WTC11 (cell line): Measurements from ENCODE around the gene RNF150. TPM values are rescaled to one million over a fixed set of nuclear protein-coding genes. Genes with fewer than 3 reads are reported as not detected.

Experiments used
- ATAC-seq: fragments of 200-7000 bp; cut with Tn5 transposase; 2 replicates; pipeline ENCODE4 v1.10.0; 2021; ENCODE audit warnings: mild to moderate bottlenecking, moderate library complexity
- CTCF ChIA-PET: fragments of 300-600 bp; sonication (Branson Sonifier 250); formaldehyde crosslinking; loops from one replicate; lab custom pipeline; 2021; ENCODE audit warnings: antibody characterized with exemption; lab: Charles Lee
- POLR2A ChIA-PET: fragments of 350-600 bp; sonication (Branson Sonifier 250); formaldehyde crosslinking; loops from one replicate; lab custom pipeline; 2021; ENCODE audit warnings: antibody characterized with exemption; lab: Charles Lee
- DNase-seq: peaks from one replicate; pipeline ENCODE4 v3.0.0; 2021; ENCODE audit warnings: low spot score
- H3K27ac Mint-ChIP-seq: 2 replicates; pipeline ENCODE4 v1.8.0; 2021; ENCODE audit warnings: mixed read lengths
- H3K27me3 Mint-ChIP-seq: 2 replicates; pipeline ENCODE4 v1.8.0; 2021; ENCODE audit warnings: low read depth, mild to moderate bottlenecking, moderate library complexity, mixed read lengths
- H3K36me3 Mint-ChIP-seq: 2 replicates; pipeline ENCODE4 v1.8.0; 2021; ENCODE audit warnings: mixed read lengths
- H3K4me1 Mint-ChIP-seq: 2 replicates; pipeline ENCODE4 v1.8.0; 2022; ENCODE audit warnings: mixed read lengths
- H3K4me3 Mint-ChIP-seq: 2 replicates; pipeline ENCODE4 v1.8.0; 2021; ENCODE audit warnings: mild to moderate bottlenecking, moderate library complexity, mixed read lengths
- H3K9me3 Mint-ChIP-seq: 2 replicates; pipeline ENCODE4 v1.8.0; 2021; ENCODE audit warnings: mixed read lengths
- GABPB1 ChIP-seq: sonication (generic); formaldehyde crosslinking; IDR thresholded peaks from 2 replicates; pipeline ENCODE4 v1.8.1; 2023; ENCODE audit warnings: mild to moderate bottlenecking, missing genetic modification reagents
- IRF2 ChIP-seq: sonication (generic); formaldehyde crosslinking; IDR thresholded peaks from 2 replicates; pipeline ENCODE4 v1.8.0; 2022; ENCODE audit warnings: low read depth, missing genetic modification reagents, borderline replicate concordance
- JAZF1 ChIP-seq: fragments of 250-450 bp; sonication (Bioruptor Pico); IDR thresholded peaks from 2 replicates; pipeline ENCODE4 v1.9.0; 2021; ENCODE audit warnings: moderate library complexity, mild to moderate bottlenecking, inconsistent platforms
- PRRX2 ChIP-seq: fragments of 250-450 bp; sonication (Bioruptor Pico); IDR thresholded peaks from 2 replicates; pipeline ENCODE4 v1.8.0; 2021; ENCODE audit warnings: mild to moderate bottlenecking
- TCF7 ChIP-seq: sonication (generic); formaldehyde crosslinking; IDR thresholded peaks from 2 replicates; pipeline ENCODE4 v1.8.0; 2022; ENCODE audit warnings: mild to moderate bottlenecking, low read depth, missing genetic modification reagents, moderate library complexity
- ZNF219 ChIP-seq: sonication (generic); formaldehyde crosslinking; IDR thresholded peaks from 2 replicates; pipeline ENCODE4 v1.8.0; 2023; ENCODE audit warnings: missing genetic modification reagents, mild to moderate bottlenecking, borderline replicate concordance
- total RNA-seq: library from RNA; stranded (reverse); gene quantifications from 3 replicates; pipeline ENCODE4 v1.2.3, GENCODE V29; 2021
- TF ChIP-seq, protein P1 (sequence below): sonication (generic); formaldehyde crosslinking; IDR thresholded peaks from 2 replicates; pipeline ENCODE4 v1.8.1; 2023; ENCODE audit warnings: mild to moderate bottlenecking, moderate library complexity, missing genetic modification reagents
- TF ChIP-seq, protein P2 (sequence below): fragments of 250-450 bp; sonication (Bioruptor Pico); IDR thresholded peaks from 2 replicates; pipeline ENCODE4 v2.1.2; 2022; ENCODE audit warnings: mild to moderate bottlenecking, moderate library complexity
- TF ChIP-seq, protein P3 (sequence below): fragments of 200-600 bp; IDR thresholded peaks from 2 replicates; pipeline ENCODE4 v1.8.0; 2022; ENCODE audit warnings: antibody characterized with exemption
- TF ChIP-seq, protein P4 (sequence below): fragments of 250-450 bp; sonication (Bioruptor Pico); IDR thresholded peaks from 2 replicates; pipeline ENCODE4 v1.8.0; 2021; ENCODE audit warnings: mild to moderate bottlenecking
- TF ChIP-seq, protein P5 (sequence below): sonication (generic); formaldehyde crosslinking; IDR thresholded peaks from 2 replicates; pipeline ENCODE4 v1.8.0; 2022; ENCODE audit warnings: mild to moderate bottlenecking, missing genetic modification reagents

RNF150 gene
- total RNA-seq, 1 experiment from 2014 or later: 5.9 TPM

DNA sequence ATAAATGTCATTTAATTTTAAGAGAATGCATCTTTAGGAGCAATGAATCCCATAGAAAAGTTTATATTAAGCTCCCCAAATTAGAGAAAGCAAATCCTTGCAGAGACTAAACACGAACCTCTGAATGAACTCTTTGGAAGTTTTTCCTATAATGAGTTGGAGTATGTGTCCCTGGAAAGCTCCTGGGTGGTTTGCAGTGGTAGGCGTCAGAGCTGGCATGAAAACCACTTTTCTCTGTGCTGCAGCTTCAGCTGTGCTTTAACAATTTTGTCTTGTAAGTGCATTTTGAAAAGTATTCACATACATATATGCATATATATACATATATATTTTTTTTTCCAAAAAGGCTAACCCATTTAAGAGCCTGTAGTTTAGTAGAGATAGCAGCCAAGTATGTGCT, 228.4 kb downstream of the RNF150 start:
- H3K27ac Mint-ChIP-seq: no peak overlapping the region
- ATAC-seq (no peak), DNase-seq (no peak)
- H3K36me3 Mint-ChIP-seq: no peaks in the 10 kb centered on the region
- ChIA-PET CTCF (no interaction called here), POLR2A (no interaction called here)
- H3K4me1 Mint-ChIP-seq: peaks cover 8% of the 10 kb centered on the region
- H3K27me3 Mint-ChIP-seq: no peaks in the 10 kb centered on the region
- H3K9me3 Mint-ChIP-seq: no peaks in the 10 kb centered on the region
- TF ChIP-seq, protein P1, sequence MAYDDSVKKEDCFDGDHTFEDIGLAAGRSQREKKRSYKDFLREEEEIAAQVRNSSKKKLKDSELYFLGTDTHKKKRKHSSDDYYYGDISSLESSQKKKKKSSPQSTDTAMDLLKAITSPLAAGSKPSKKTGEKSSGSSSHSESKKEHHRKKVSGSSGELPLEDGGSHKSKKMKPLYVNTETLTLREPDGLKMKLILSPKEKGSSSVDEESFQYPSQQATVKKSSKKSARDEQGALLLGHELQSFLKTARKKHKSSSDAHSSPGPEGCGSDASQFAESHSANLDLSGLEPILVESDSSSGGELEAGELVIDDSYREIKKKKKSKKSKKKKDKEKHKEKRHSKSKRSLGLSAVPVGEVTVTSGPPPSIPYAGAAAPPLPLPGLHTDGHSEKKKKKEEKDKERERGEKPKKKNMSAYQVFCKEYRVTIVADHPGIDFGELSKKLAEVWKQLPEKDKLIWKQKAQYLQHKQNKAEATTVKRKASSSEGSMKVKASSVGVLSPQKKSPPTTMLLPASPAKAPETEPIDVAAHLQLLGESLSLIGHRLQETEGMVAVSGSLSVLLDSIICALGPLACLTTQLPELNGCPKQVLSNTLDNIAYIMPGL (CRISPR knock-in tag): no peak
- TF ChIP-seq, protein P2, sequence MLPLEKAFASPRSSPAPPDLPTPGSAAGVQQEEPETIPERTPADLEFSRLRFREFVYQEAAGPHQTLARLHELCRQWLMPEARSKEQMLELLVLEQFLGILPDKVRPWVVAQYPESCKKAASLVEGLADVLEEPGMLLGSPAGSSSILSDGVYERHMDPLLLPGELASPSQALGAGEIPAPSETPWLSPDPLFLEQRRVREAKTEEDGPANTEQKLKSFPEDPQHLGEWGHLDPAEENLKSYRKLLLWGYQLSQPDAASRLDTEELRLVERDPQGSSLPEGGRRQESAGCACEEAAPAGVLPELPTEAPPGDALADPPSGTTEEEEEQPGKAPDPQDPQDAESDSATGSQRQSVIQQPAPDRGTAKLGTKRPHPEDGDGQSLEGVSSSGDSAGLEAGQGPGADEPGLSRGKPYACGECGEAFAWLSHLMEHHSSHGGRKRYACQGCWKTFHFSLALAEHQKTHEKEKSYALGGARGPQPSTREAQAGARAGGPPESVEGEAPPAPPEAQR (CRISPR knock-in tag): no peak
- TF ChIP-seq JAZF1 (CRISPR knock-in tag): no peak
- TF ChIP-seq PRRX2 (CRISPR knock-in tag): no peak
- no peak for TF ChIP-seq TCF7 (CRISPR knock-in tag)
- H3K4me3 Mint-ChIP-seq: no peak overlapping the region

DNA sequence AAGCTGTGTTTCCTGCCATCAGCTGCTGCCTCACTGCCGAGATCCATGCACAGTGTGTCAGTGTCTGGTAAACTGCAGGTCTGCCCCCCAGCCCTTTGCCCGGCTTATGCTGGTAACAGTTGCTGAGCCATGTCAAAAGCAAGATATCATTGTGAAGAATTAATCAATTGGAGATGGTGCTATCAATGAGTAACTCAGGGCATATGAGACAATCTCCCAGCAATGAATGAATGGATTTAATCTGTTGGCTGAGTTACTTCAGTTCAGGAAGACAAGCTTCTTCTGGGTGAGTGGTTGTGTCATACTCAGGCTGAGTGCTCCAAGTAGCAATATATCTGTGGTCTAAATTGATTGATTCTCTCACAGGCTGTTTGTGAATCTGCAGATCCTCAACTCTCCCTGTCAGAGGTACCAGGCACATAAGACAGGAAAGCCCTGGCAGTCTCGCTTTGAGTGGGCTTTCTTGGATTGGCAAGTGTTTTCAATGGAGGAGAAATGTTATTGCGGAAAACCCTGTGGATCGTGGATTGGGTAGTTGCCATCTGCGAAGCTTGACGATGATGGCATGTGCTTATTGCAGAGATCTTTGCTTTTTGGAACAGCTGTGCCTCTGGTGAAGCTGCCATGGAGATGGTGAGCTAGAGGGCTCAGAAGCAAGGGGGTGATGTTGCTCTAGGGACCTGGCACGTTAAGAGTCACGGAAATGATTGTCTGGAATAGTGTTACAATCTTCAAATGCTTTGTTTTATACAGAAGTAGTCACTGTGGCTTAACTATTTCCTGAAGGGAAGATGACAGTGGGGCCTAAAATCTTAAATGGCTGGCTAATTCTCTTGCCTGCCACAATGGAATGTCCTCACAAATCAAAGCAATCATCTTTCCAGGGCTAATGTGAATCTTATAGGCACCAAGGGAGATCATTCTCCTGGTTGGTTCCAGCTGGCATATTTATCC, 229.5 kb downstream of the RNF150 start:
- POLR2A ChIA-PET: no interaction called here
- CTCF ChIA-PET: interaction anchor here (1.0 to 1.4 kb wide), 2 partner anchors 19 to 230 kb away, joined by 3 to 5 read pairs; partner anchors contain the start of gene RNF150

More for the DNA sequence above, 229.5 kb downstream of the RNF150 start:
- H3K27ac Mint-ChIP-seq: no peak overlapping the region
- TF ChIP-seq ZNF219 (CRISPR knock-in tag) (no peak), GABPB1 (CRISPR knock-in tag) (no peak), IRF2 (CRISPR knock-in tag) (no peak)
- TF ChIP-seq, protein P3, sequence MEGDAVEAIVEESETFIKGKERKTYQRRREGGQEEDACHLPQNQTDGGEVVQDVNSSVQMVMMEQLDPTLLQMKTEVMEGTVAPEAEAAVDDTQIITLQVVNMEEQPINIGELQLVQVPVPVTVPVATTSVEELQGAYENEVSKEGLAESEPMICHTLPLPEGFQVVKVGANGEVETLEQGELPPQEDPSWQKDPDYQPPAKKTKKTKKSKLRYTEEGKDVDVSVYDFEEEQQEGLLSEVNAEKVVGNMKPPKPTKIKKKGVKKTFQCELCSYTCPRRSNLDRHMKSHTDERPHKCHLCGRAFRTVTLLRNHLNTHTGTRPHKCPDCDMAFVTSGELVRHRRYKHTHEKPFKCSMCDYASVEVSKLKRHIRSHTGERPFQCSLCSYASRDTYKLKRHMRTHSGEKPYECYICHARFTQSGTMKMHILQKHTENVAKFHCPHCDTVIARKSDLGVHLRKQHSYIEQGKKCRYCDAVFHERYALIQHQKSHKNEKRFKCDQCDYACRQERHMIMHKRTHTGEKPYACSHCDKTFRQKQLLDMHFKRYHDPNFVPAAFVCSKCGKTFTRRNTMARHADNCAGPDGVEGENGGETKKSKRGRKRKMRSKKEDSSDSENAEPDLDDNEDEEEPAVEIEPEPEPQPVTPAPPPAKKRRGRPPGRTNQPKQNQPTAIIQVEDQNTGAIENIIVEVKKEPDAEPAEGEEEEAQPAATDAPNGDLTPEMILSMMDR: no peak
- TF ChIP-seq, protein P4, sequence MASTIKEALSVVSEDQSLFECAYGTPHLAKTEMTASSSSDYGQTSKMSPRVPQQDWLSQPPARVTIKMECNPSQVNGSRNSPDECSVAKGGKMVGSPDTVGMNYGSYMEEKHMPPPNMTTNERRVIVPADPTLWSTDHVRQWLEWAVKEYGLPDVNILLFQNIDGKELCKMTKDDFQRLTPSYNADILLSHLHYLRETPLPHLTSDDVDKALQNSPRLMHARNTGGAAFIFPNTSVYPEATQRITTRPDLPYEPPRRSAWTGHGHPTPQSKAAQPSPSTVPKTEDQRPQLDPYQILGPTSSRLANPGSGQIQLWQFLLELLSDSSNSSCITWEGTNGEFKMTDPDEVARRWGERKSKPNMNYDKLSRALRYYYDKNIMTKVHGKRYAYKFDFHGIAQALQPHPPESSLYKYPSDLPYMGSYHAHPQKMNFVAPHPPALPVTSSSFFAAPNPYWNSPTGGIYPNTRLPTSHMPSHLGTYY: no peak
- TF ChIP-seq, protein P5, sequence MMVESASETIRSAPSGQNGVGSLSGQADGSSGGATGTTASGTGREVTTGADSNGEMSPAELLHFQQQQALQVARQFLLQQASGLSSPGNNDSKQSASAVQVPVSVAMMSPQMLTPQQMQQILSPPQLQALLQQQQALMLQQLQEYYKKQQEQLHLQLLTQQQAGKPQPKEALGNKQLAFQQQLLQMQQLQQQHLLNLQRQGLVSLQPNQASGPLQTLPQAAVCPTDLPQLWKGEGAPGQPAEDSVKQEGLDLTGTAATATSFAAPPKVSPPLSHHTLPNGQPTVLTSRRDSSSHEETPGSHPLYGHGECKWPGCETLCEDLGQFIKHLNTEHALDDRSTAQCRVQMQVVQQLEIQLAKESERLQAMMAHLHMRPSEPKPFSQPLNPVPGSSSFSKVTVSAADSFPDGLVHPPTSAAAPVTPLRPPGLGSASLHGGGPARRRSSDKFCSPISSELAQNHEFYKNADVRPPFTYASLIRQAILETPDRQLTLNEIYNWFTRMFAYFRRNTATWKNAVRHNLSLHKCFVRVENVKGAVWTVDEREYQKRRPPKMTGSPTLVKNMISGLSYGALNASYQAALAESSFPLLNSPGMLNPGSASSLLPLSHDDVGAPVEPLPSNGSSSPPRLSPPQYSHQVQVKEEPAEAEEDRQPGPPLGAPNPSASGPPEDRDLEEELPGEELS (CRISPR knock-in tag): no peak
- TF ChIP-seq, all 79 proteins: peak for 0
- Mint-ChIP-seq H3K36me3 (no peaks in the 10 kb centered on the region), H3K4me1 (peaks cover 8% of the 10 kb centered on the region), H3K9me3 (no peaks in the 10 kb centered on the region), H3K4me3 (no peak overlapping the region), H3K27me3 (no peaks in the 10 kb centered on the region)
- no peak for DNase-seq
- no peak for ATAC-seq
